ENCODE results near the gene OR2C3.

DNA sequence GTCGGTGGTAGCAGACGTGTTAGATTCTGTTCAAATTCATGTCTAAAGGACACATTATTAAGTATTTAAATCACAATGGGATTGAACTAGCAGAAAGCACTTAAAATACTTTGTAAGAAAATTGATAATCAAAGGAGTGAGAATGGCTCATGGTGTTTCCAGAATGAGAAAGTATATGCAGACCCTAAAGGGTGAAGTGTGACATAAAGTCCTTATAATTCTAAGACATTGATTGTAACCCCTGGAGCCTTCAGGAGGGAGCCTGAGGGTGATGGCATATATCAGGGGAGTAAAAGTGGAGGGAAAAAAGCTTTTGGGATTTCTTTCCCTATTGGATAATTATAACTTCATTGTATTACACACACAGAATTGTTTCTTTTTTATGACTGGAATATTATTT, at the start of gene OR2C3:
- TF ChIP-seq, protein P1, sequence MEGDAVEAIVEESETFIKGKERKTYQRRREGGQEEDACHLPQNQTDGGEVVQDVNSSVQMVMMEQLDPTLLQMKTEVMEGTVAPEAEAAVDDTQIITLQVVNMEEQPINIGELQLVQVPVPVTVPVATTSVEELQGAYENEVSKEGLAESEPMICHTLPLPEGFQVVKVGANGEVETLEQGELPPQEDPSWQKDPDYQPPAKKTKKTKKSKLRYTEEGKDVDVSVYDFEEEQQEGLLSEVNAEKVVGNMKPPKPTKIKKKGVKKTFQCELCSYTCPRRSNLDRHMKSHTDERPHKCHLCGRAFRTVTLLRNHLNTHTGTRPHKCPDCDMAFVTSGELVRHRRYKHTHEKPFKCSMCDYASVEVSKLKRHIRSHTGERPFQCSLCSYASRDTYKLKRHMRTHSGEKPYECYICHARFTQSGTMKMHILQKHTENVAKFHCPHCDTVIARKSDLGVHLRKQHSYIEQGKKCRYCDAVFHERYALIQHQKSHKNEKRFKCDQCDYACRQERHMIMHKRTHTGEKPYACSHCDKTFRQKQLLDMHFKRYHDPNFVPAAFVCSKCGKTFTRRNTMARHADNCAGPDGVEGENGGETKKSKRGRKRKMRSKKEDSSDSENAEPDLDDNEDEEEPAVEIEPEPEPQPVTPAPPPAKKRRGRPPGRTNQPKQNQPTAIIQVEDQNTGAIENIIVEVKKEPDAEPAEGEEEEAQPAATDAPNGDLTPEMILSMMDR (IDR thresholded peaks at IDR 0.05), result no peak
- TF ChIP-seq POLR2A (IDR thresholded peaks at IDR 0.05), result no peak
